Activated T-cell treated with anti-CD3 and anti-CD28 coated beads for 1 hour (primary cell): Measurements from ENCODE around the gene INHBC.

Experiments
- DNase-seq: peaks from one replicate; pipeline ENCODE4 v3.0.0-alpha.2; 2020; ENCODE audit warnings: low read depth

INHBC gene

DNA sequence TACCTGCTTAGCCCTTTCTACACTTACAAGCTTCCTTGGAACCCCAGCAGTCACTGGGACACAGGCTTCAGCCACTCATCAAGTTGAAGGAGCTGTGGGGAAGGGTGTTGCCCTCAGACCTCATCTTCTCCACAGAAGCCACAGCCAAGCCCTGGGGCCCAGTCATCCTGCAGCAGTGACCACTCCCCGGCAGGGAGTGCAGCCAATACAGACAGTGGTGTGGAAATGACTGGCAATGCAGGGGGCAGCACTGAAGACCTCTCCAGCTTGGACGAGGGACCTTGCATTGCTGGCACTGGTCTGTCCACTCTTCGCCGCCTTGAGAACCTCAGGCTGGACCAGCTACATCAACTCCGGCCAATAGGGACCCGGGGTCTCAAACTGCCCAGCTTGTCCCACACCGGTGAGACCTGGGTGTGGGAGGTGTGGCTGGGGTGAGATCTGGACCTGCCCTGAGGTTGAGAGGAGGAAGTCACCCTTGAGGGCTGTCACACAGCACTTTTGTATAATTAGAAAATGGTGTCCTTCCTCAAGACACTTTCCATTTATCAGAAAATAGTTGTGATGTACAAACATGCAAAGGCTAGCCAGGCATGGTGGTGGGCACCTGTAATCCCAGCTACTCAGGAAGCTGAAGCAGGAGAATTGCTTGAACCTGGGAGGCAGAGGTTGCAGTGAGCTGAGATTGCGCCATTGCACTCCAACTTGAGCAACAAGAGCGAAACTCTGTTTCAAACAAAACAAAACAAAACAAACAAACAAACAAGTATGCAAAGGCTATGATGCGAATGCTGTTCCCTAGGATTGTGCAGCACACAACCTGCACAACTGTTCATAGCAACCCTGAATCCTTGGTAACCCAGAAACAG lies 34.9 kb downstream of the INHBC start:
- no peak for DNase-seq

DNA sequence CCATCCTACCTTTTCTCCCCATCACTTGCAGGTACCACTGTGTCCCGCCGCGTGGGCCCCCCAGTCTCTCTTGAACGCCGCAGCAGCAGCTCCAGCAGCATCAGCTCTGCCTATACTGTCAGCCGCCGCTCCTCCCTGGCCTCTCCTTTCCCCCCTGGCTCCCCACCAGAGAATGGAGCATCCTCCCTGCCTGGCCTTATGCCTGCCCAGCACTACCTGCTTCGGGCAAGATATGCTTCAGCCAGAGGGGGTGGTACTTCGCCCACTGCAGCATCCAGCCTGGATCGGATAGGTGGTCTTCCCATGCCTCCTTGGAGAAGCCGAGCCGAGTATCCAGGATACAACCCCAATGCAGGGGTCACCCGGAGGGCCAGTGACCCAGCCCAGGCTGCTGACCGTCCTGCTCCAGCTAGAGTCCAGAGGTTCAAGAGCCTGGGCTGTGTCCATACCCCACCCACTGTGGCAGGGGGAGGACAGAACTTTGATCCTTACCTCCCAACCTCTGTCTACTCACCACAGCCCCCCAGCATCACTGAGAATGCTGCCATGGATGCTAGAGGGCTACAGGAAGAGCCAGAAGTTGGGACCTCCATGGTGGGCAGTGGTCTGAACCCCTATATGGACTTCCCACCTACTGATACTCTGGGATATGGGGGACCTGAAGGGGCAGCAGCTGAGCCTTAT lies 35.8 kb downstream of the INHBC start:
- DNase-seq, result no peak

DNA sequence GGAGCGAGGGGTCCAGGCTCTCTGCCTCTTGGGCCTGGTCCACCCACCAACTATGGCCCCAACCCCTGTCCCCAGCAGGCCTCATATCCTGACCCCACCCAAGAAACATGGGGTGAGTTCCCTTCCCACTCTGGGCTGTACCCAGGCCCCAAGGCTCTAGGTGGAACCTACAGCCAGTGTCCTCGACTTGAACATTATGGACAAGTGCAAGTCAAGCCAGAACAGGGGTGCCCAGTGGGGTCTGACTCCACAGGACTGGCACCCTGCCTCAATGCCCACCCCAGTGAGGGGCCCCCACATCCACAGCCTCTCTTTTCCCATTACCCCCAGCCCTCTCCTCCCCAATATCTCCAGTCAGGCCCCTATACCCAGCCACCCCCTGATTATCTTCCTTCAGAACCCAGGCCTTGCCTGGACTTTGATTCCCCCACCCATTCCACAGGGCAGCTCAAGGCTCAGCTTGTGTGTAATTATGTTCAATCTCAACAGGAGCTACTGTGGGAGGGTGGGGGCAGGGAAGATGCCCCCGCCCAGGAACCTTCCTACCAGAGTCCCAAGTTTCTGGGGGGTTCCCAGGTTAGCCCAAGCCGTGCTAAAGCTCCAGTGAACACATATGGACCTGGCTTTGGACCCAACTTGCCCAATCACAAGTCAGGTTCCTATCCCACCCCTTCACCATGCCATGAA lies 36.5 kb downstream of the INHBC start:
- DNase-seq, result no peak

DNA sequence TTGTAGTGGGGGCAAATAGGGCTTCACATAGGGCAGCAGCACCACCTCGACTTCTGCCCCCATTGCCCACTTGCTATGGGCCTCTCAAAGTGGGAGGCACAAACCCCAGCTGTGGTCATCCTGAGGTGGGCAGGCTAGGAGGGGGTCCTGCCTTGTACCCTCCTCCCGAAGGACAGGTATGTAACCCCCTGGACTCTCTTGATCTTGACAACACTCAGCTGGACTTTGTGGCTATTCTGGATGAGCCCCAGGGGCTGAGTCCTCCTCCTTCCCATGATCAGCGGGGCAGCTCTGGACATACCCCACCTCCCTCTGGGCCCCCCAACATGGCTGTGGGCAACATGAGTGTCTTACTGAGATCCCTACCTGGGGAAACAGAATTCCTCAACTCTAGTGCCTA lies 37.1 kb downstream of the INHBC start:
- no peak for DNase-seq

DNA sequence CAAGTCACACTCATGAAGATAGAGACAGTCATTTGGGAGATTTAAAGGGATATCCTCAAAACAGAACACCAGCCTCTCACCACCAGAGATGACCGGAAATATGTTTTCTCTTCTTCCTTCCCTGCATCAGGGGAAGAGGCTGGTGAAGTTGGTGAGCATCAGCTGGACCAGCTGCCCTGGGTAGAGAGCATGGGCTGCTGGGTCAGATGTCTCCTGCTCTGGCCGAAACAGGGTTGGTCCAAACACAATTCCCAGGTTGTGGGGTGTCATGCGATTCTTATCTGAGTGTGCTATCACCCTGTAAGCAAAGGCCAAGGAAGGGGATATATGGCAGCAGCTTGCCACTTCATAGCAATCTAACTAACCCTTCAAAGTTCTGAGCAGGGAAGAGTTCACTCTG lies 37.8 kb downstream of the INHBC start:
- no peak for DNase-seq

DNA sequence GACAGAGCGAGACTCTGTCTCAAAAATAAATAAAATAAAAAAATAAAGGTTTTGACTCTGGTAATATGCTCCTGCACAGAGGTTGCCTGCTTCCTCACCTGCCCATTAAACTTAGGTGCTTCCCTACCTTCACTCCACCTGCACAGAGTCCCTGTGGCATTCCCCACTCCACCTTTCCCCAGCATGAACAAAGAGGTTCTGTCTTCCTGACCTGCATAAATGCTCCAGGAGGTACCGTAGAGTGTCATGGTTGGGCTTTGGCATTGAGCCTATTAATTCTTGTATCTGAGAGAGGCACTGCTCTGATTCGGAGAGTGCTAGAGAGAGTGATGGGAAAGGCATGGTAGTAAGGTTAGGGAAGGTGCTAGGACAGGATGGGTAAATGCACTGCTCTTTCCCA lies 38.8 kb downstream of the INHBC start:
- DNase-seq, result no peak

DNA sequence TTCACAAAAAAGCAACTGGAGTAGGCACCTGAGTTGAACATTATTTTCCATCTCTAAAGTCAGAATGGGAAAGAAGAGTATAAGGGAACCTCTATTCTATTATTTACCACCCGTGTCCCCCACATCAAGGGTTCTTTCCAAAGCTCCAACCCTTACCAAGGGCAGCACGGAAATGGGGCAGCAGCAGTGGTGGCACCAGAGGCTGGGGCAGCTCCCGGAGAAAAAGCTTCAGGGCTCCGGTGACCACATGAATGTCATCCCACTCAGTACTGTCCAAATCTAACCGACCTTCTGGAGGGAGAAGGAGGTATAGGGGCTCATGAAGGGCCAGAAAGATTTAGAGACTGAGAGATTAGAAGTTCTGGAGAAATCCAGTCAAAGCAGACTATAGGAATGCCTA lies 39.3 kb downstream of the INHBC start:
- no peak for DNase-seq

DNA sequence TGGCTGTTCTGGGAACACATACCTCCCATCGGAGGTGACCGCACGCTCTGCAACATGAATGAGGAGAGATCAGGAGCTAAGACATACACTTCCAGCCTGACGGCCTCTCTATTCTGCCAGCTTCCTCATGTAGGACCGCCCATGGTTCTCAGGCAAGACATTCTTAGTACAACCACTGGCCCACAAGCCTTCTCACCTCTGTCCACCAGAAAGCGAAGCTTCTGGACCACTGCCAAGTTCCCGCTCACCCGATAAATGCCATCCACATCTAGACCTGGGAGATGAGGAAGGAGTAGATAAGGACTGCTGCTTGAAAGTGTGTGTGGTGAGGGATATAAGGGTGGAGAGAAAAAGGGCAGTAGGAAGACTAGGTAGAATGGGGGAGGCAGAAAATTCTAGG lies 39.8 kb downstream of the INHBC start:
- DNase-seq, result no peak

DNA sequence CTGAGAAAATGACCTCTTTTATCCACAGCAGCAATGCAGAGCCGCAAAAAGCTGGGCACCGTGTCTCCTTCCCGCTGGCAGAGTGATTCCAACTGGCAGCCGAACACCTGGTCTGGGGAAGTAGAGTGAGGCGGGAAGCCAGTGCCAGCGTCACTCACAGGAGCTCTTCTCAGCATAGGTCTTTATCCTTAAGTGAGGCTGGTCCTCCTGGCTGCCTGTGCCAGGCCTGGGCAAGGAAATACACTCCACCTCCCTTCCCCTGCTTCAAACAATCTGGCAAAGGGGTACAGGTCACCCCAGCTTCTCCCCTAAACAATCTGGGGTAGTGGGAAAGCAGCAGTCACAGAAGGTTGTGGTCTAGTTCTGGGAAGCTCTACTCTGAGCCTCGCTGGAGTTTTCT lies 40.3 kb downstream of the INHBC start:
- DNase-seq, result no peak

DNA sequence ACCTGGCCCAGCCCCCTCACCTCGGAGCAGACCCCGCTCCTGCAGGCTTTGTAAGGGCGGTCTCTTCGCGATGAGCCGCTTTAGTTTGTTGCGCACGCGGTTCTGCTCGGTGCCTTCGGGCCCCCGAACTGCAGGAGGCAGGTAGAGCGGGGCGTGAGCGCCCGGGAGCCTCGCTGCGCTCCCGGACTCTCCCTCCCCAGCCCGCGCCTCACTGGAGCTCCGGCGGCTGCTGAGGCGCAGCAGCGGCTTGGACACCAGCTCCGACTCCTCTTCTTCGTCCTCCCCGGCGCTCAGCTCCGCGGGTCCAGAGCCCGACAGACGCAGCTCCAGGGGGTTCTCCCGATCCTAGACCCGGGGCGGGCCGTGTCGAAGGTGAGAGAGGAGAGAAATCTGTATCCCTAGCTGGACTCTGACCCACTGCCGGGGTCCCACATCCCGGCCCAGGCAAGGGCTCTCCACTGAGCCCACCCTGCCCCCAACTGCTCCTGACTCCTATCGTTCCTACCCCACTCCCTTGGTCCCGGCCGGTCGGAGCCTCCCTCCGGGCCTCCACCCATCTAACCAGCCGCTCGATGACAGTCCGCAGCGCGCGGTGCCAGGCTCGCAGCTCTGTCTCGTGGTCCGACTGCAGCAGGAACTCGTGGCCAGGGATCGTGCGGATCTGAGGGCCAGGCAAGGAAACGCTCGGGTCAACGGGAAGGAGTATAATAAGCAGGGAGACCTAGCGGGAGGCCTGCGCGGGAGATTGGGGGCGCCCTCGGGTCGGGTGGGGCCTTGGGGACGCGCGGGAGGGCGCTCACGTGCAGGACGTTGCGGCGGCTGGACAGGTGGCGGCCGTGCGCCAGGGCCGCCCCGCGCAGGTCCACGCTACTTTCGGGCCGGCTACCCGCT lies 40.9 kb downstream of the INHBC start:
- no peak for DNase-seq

DNA sequence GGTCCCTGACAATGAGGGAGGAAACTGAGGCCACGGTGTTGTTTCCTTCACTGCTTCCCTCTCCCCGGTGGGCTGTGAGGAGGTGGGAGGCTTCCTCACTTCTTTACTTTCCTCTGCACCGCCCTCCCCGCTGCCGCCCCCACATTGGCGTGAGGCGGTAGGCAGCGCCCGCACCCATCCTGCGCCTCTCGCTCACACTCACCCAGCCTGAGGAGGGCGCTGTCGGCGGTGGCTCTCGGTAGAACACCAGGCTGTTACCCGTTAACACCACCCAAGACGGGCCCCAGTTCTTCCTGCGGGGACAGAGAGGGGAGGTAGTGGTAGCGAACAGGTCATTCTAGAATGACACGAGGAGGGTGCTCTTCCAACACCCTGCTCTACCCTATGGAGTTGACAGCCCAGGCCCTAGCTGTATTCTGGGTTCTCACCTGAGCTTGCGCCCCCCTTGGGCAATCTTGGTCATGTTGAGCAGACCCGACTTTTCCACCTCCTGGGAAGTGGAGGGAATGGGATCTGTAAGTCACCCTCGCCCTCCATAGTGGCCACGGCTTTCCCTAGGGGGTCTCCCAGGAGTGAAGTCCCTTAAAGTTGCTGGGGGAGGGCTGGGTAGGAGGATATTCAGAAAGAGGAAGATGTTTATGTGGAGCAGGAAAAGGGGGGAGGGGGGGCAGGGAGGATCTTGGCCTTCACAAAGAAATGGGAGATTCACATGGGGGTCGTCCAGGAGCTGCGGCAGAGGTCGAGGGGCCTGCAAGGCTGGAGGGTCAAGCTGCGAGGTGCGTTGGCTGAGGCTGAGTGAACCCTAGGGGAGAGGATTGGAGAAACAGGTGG lies 41.8 kb downstream of the INHBC start:
- peak; percentile 57 for DNase-seq

DNA sequence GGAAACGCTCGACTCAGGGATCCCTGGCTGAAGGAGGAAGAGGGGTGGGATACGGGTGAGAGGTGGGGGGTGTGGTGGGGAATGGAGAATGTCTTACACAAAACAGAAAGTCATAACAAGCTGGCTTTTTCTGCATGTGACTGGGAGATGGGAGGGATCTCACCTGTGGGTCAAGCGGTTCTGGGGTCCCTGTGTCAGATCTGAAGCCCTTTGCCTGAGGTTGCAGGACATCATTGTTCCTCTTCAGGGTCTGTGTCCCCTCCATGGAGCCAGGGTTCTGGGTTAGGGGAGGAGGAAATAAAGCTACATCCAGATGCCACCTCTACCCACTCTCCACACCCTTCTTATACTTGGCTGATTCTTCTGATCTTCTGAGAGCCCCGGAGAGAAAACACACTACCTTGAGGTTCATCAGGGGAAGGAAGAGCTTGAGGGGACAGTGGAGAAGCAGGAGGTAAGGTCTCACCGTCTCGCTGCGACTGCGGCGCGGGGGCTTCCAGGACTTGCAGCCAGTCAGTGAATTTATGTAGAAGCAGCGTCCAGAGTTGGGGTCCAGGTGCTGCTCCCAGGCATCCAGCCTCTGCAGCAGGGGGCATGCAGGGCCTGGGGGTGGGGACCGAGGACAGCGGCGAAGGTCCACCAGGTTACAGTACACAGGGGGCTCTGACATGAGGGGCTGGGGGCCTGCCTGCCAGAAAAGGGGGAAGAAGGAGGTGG lies 42.6 kb downstream of the INHBC start:
- no peak for DNase-seq

DNA sequence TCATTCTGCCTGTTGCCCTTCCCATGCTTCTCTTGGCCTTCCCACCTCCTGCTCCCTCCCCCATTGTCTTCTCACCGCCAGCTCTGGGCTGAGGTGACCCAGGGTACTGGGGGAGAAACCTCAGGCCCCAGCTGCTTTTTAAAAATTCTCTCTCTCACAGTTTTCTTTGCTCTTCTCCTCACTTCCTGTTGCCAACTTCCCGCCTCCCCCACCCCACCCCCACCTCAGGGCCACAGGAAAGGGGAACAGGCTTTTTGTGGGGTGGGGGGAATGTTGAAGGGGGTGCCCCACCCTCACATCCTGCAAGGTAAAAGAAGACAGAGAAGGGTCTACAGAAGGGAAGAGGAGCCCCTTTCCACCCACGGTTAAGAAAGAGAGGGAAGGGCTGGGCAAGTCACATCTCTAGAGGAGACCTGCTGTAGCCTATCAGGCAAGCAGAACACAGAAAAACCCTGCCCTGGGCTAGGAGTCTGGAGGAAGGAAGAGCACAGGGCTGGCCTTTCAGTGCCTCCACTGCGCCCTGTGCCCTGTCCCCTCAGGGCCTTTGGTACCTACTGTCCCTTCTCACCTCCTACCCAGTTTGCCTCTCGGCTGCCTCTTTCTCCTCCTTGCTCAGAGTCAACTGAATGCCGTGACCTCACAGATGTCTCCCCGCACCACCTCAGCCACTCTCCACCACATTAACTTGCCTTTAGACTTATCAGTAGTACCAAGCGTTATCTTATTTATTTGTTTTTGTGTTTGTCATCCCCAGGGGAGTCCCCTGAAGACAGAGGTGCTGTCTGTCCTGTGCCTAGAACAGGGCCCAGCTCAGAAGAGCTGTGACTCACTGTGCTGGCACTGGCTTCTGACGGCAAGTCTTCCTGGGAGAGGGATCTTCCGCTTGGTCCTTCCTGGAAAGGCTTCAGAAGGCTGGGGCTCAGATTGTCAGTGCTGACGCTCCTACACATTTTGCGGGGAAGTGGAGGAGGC lies 43.4 kb downstream of the INHBC start:
- no peak for DNase-seq

DNA sequence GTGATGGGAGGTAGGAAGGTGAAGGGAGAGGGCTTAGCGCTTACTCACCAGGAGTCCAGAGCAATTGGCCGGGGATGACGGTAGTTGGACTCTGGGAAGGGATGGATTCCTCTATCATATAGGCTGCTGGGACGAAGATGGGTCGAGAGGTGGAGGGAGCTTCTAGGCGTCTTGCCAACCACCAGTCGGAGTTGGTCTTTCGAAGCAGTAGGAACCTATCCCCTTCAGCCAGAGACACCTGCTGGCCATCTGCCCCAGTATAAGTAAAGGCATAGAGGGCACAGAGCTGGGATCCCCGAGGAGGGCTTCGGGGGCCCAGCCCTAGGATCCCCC lies 44.4 kb downstream of the INHBC start:
- DNase-seq, result no peak

DNA sequence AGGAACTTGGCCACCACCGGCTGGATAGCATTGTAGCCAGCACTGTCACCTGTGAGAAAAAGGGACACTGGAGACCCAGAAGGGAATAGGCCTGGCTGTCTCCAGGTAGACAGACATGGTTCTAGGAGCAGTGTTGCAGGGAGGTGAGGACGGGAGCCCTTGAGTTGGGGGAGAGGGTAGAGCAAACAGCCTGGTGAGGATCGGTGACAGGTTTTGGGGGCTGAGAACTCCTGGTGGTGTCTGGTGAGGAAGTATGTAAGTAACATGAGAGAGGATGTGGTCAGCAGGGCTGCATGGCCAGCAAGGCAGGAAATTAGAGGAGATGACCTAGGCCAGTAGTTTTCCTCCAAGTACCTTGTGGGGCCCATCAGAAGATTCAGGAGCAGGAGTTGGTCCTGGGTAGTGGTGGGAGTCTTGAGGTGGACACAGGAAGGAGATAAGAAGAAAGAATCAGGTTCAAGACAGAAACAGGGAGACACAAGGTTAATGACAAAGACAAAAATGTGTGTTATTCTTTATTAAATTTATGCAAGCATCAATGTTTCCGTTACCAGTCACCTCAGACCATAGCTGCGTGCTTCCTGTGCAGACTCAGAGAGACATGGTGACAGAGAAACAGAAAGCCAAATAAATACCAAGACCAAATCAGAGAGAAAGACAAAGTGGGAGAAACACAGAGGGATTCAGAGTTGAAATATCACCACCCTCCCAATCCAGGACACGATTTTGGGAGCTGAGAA lies 45.0 kb downstream of the INHBC start, which contains the start of gene ARHGAP9:
Gene ARHGAP9 (minus strand): TSS at position 491 of the 740 bp plus-strand sequence. CDS start 460 bp downstream, at position 31.
- DNase-seq, result no peak

DNA sequence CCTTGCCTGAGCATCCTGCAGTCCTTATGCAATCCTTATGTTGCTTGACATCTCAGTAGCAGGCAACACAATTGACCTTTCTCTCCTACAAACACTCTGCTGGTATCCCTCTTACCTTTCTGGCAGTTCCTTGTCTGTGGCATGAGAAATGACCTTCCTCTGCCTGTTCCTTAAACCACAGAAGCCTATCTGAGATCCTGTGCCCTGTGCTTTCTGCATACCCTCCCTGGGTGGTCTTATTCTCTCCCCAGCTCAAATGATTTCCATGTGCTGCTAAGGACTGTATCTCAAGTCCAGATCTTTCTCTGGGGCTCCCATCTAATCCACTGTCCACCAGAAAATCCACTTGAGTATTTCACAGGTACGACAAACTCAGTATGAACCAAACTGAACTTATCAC lies 47.1 kb downstream of the INHBC start:
- DNase-seq, result no peak

DNA sequence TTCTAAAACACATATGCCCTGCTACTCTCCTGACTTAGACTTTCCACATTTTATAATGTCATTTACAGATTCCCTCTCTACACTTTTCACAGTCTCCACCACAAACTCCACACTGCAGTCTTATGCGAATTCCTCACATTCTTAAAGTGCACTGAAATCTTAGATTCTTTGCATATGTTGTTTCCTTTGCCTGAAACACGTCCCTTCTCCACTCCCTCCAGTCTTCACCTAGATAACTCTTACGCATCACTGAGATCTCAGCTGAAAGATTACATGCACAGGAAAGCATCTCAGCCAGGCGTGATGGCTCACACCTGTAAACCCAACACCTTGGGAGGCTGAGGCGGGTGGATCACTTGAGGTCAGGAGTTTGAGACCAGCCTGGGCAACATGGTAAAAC lies 48.9 kb downstream of the INHBC start:
- DNase-seq, result no peak

DNA sequence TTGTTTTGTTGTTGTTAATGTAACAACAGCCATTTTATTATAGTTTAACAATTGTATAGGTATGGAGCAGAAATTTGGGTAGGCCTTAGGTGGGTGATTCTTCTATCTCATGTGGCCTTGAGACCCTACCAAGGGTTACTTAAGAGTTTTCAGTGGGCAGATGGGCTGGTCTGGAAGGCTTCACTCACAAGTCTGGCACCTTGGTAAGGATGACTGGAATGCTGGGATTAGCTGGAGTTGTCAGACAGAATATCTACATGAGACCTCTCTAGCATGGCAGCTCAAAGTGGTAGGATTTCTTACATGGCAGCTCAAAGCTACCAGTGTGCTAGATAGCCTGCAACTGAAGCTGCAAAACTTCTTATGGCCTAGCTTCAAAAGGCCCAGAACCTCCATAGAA lies 51.1 kb downstream of the INHBC start:
- no peak for DNase-seq
